ENCODE results near the gene MTIF2.
"Not testable (repeated sequence)": the region's sequence is repeated elsewhere in the genome, so short reads cannot be mapped to it uniquely, and the experiment has no call there.

MTIF2 gene

GRCh38 chr2:55232863-55233657, 36.0 kb downstream of the MTIF2 start:
- DNase-seq (ENCODE audit: low spot score in 2 of 2), result peak in 1 of 2 experiments; percentile 48
- H3K36me3 ChIP-seq (replicated peaks), result peaks cover 48% of the 10 kb centered on the region
- peak overlapping the region; percentile 86 for H3K4me3 ChIP-seq
- no peaks in the 10 kb centered on the region for H3K9me3 ChIP-seq
- in situ Hi-C loops (cut with MboI; ENCODE audit: low sequenced_read_pairs), result no loop called here
- H3K27me3 ChIP-seq (ENCODE audit: low read depth), result no peaks in the 10 kb centered on the region
- H3K4me1 ChIP-seq, result peaks cover 22% of the 10 kb centered on the region

- peak within 1 kb of the TSS; percentile 86 for H3K4me3 ChIP-seq
- DNase-seq (ENCODE audit: low spot score in 2 of 2), result peak; percentile 97 to 99
- no peaks in the 10 kb centered on the region for H3K27me3 ChIP-seq (ENCODE audit: low read depth)
- in situ Hi-C loops (cut with MboI; ENCODE audit: low sequenced_read_pairs), result no loop called here
- H3K9me3 ChIP-seq, result no peaks in the 10 kb centered on the region
- H3K36me3 ChIP-seq (replicated peaks), result peaks cover 47% of the 10 kb centered on the region
- peaks cover 22% of the 10 kb centered on the region for H3K4me1 ChIP-seq
These were observed 36.8 kb downstream of the MTIF2 start, which contains the start of the genes CLHC1 and RPS27A for GRCh38 chr2:55232084-55232862. Gene CLHC1 (minus strand): TSS chr2:55232293. CDS start chr2:55222411, 9,882 bp downstream. Gene RPS27A (plus strand): TSS chr2:55232688. CDS start chr2:55232825, 137 bp downstream.

GRCh38 chr2:55231546-55232083, 37.4 kb downstream of the MTIF2 start:
- no peak for DNase-seq (ENCODE audit: low spot score in 2 of 2)
- Histone ChIP-seq H3K27me3 (ENCODE audit: low read depth) (no peaks in the 10 kb centered on the region), H3K9me3 (no peaks in the 10 kb centered on the region), H3K36me3 (replicated peaks) (peaks cover 41% of the 10 kb centered on the region), H3K4me1 (peaks cover 22% of the 10 kb centered on the region), H3K4me3 (peak overlapping the region; percentile 86)
- in situ Hi-C loops (cut with MboI; ENCODE audit: low sequenced_read_pairs), result no loop called here

- H3K9me3 ChIP-seq, result no peaks in the 10 kb centered on the region
- no peak for DNase-seq (ENCODE audit: low spot score in 2 of 2)
- in situ Hi-C loops (cut with MboI; ENCODE audit: low sequenced_read_pairs), result no loop called here
- H3K4me1 ChIP-seq, result peaks cover 21% of the 10 kb centered on the region
- peaks cover 30% of the 10 kb centered on the region for H3K36me3 ChIP-seq (replicated peaks)
- H3K27me3 ChIP-seq (ENCODE audit: low read depth), result no peaks in the 10 kb centered on the region
- H3K4me3 ChIP-seq, result no peak overlapping the region
These were observed 38.5 kb downstream of the MTIF2 start for GRCh38 chr2:55230551-55230950.

GRCh38 chr2:55229221-55229620, 39.8 kb downstream of the MTIF2 start:
- in situ Hi-C loops (cut with MboI; ENCODE audit: low sequenced_read_pairs), result no loop called here
- Histone ChIP-seq H3K9me3 (no peaks in the 10 kb centered on the region), H3K27me3 (ENCODE audit: low read depth) (no peaks in the 10 kb centered on the region), H3K4me3 (no peak overlapping the region), H3K4me1 (peaks cover 7% of the 10 kb centered on the region), H3K36me3 (replicated peaks) (peaks cover 17% of the 10 kb centered on the region)
- no peak for DNase-seq (ENCODE audit: low spot score in 2 of 2)

GRCh38 chr2:55228226-55228563, 40.8 kb downstream of the MTIF2 start:
- H3K4me1 ChIP-seq, result 0 out of 2 replicates have a peak, but pooled peaks cover 2% of the 10 kb centered on the region
- H3K27me3 ChIP-seq (ENCODE audit: low read depth), result no peaks in the 10 kb centered on the region
- H3K4me3 ChIP-seq, result no peak overlapping the region
- in situ Hi-C loops (cut with MboI; ENCODE audit: low sequenced_read_pairs), result no loop called here
- no peaks in the 10 kb centered on the region for H3K9me3 ChIP-seq
- H3K36me3 ChIP-seq (replicated peaks), result peaks cover 7% of the 10 kb centered on the region
- DNase-seq (ENCODE audit: low spot score in 2 of 2), result no peak

- H3K27me3 ChIP-seq (ENCODE audit: low read depth); DNase-seq (ENCODE audit: low spot score in 2 of 2); H3K4me3 ChIP-seq; in situ Hi-C loops (cut with MboI; ENCODE audit: low sequenced_read_pairs); H3K9me3 ChIP-seq; H3K36me3 ChIP-seq (replicated peaks); H3K4me1 ChIP-seq: not testable (repeated sequence)
These were observed 41.4 kb downstream of the MTIF2 start for GRCh38 chr2:55227437-55228225.

GRCh38 chr2:55225481-55226020, 43.5 kb downstream of the MTIF2 start:
- no peak overlapping the region for H3K4me3 ChIP-seq
- no peaks in the 10 kb centered on the region for H3K9me3 ChIP-seq
- DNase-seq (ENCODE audit: low spot score in 2 of 2), result no peak
- H3K4me1 ChIP-seq, result no peaks in the 10 kb centered on the region
- no peaks in the 10 kb centered on the region for H3K27me3 ChIP-seq (ENCODE audit: low read depth)
- H3K36me3 ChIP-seq (replicated peaks), result no peaks in the 10 kb centered on the region
- in situ Hi-C loops (cut with MboI; ENCODE audit: low sequenced_read_pairs), result no loop called here

GRCh38 chr2:55224761-55225261, 44.2 kb downstream of the MTIF2 start:
- in situ Hi-C loops (cut with MboI; ENCODE audit: low sequenced_read_pairs), result no loop called here
- Histone ChIP-seq H3K27me3 (ENCODE audit: low read depth) (no peaks in the 10 kb centered on the region), H3K36me3 (replicated peaks) (no peaks in the 10 kb centered on the region), H3K9me3 (no peaks in the 10 kb centered on the region), H3K4me1 (no peaks in the 10 kb centered on the region), H3K4me3 (no peak overlapping the region)
- DNase-seq (ENCODE audit: low spot score in 2 of 2), result no peak

GRCh38 chr2:55223958-55224760, 44.9 kb downstream of the MTIF2 start:
- no peaks in the 10 kb centered on the region for H3K9me3 ChIP-seq
- no peaks in the 10 kb centered on the region for H3K36me3 ChIP-seq (replicated peaks)
- no peaks in the 10 kb centered on the region for H3K4me1 ChIP-seq
- no peak overlapping the region for H3K4me3 ChIP-seq
- in situ Hi-C loops (cut with MboI; ENCODE audit: low sequenced_read_pairs), result no loop called here
- DNase-seq (ENCODE audit: low spot score in 2 of 2), result no peak
- H3K27me3 ChIP-seq (ENCODE audit: low read depth), result no peaks in the 10 kb centered on the region

GRCh38 chr2:55213822-55214221, 55.2 kb downstream of the MTIF2 start:
- Histone ChIP-seq H3K4me1 (peaks cover 4% of the 10 kb centered on the region; the same call in 1 of the 2 replicates), H3K4me3 (no peak overlapping the region), H3K27me3 (ENCODE audit: low read depth) (no peaks in the 10 kb centered on the region), H3K36me3 (replicated peaks) (no peaks in the 10 kb centered on the region; the same call in 1 of the 2 replicates), H3K9me3 (no peaks in the 10 kb centered on the region)
- in situ Hi-C loops (cut with MboI; ENCODE audit: low sequenced_read_pairs), result no loop called here
- DNase-seq (ENCODE audit: low spot score in 2 of 2), result no peak

- peaks cover 7% of the 10 kb centered on the region for H3K36me3 ChIP-seq (replicated peaks)
- no peaks in the 10 kb centered on the region; the same call in 1 of the 2 replicates for H3K9me3 ChIP-seq
- no peak for DNase-seq (ENCODE audit: low spot score in 2 of 2)
- H3K4me1 ChIP-seq, result peaks cover 8% of the 10 kb centered on the region
- no peaks in the 10 kb centered on the region for H3K27me3 ChIP-seq (ENCODE audit: low read depth)
- in situ Hi-C loops (cut with MboI; ENCODE audit: low sequenced_read_pairs), result no loop called here
- H3K4me3 ChIP-seq, result no peak overlapping the region
These were observed 64.1 kb downstream of the MTIF2 start for GRCh38 chr2:55204950-55205349.

Data from HAP-1 (cell line).